HepG2 (cell line): ENCODE data around the gene SPAG9. TPM values are rescaled to one million over a fixed set of nuclear protein-coding genes. Genes with fewer than 3 reads are reported as not detected.

Experiments used
- ARID2 ChIP-seq: sonication (generic); formaldehyde crosslinking; IDR thresholded peaks from 2 replicates; pipeline ENCODE4 v1.8.1; 2022; ENCODE audit warnings: mild to moderate bottlenecking, missing genetic modification reagents, borderline replicate concordance
- ATF1 ChIP-seq: IDR thresholded peaks from 2 replicates; pipeline ENCODE4 v1.6.1; 2016; ENCODE audit warnings: mild to moderate bottlenecking, control low read depth
- ATF3 ChIP-seq: sonication (generic); formaldehyde crosslinking; IDR thresholded peaks from 2 replicates; pipeline ENCODE4 v1.4.0; 2020; ENCODE audit warnings: missing genetic modification reagents
- CREM ChIP-seq, 2 experiments: sonication (generic) in 1 of 2; formaldehyde crosslinking in 1 of 2; IDR thresholded peaks; 2 replicates each; pipeline versions ENCODE4 v1.4.0 to v1.6.1; 2016 to 2020; ENCODE audit warnings: antibody characterized with exemption in 1 of 2, mild to moderate bottlenecking in 1 of 2, missing genetic modification reagents in 1 of 2
- DNMT1 ChIP-seq: sonication (generic); formaldehyde crosslinking; IDR thresholded peaks from 2 replicates; pipeline ENCODE4 v1.5.1; 2020; ENCODE audit warnings: mild to moderate bottlenecking, missing genetic modification reagents
- ELK4 ChIP-seq: sonication (generic); formaldehyde crosslinking; IDR thresholded peaks from 2 replicates; pipeline ENCODE4 v1.9.0; 2021; ENCODE audit warnings: missing genetic modification reagents, borderline replicate concordance
- HCFC1 ChIP-seq: fragments of 150-350 bp; IDR thresholded peaks from 2 replicates; pipeline ENCODE4 v1.6.1; 2014; ENCODE audit warnings: low read depth, low read length
- ISL2 ChIP-seq: sonication (generic); formaldehyde crosslinking; IDR thresholded peaks from 2 replicates; pipeline ENCODE4 v1.5.0; 2020; ENCODE audit warnings: missing genetic modification reagents
- KDM5B ChIP-seq: sonication (generic); formaldehyde crosslinking; IDR thresholded peaks from 2 replicates; pipeline ENCODE4 v1.4.0; 2020; ENCODE audit warnings: missing genetic modification reagents, mild to moderate bottlenecking, borderline replicate concordance
- MAFF ChIP-seq: IDR thresholded peaks from 2 replicates; pipeline ENCODE4 v1.6.1; 2011; ENCODE audit warnings: low read depth, low read length, improper control_type of control experiment
- MAX ChIP-seq: IDR thresholded peaks from 2 replicates; pipeline ENCODE4 v1.6.1; 2012; ENCODE audit warnings: inconsistent platforms
- NFKB2 ChIP-seq: sonication (generic); formaldehyde crosslinking; IDR thresholded peaks from 2 replicates; pipeline ENCODE4 v1.4.0; 2020; ENCODE audit warnings: missing genetic modification reagents, borderline replicate concordance
- NFYB ChIP-seq: sonication (generic); formaldehyde crosslinking; IDR thresholded peaks from 2 replicates; pipeline ENCODE4 v1.4.0; 2020; ENCODE audit warnings: missing genetic modification reagents
- PHF8 ChIP-seq: sonication (generic); formaldehyde crosslinking; IDR thresholded peaks from 2 replicates; pipeline ENCODE4 v1.5.0; 2020; ENCODE audit warnings: missing genetic modification reagents
- RAD21 ChIP-seq: fragments of 450-650 bp; formaldehyde crosslinking; IDR thresholded peaks from 2 replicates; pipeline ENCODE4 v1.5.0; 2020; ENCODE audit warnings: mild to moderate bottlenecking
- REPIN1 ChIP-seq: sonication (generic); formaldehyde crosslinking; IDR thresholded peaks from 2 replicates; pipeline ENCODE4 v1.8.0; 2022; ENCODE audit warnings: missing genetic modification reagents, low read depth, mild to moderate bottlenecking, borderline replicate concordance
- TAF1 ChIP-seq: sonication (generic); formaldehyde crosslinking; IDR thresholded peaks from 2 replicates; pipeline ENCODE4 v1.4.0; 2020; ENCODE audit warnings: missing genetic modification reagents
- TFDP2 ChIP-seq: sonication (generic); formaldehyde crosslinking; IDR thresholded peaks from 2 replicates; pipeline ENCODE4 v1.4.0; 2020; ENCODE audit warnings: missing genetic modification reagents
- TOE1 ChIP-seq: sonication (generic); formaldehyde crosslinking; IDR thresholded peaks from 2 replicates; pipeline ENCODE4 v1.4.0; 2020; ENCODE audit warnings: mild to moderate bottlenecking, missing genetic modification reagents
- ZNF230 ChIP-seq: sonication (generic); formaldehyde crosslinking; IDR thresholded peaks from 2 replicates; pipeline ENCODE4 v1.4.0; 2020; ENCODE audit warnings: mild to moderate bottlenecking, missing genetic modification reagents
- ZNF557 ChIP-seq: sonication (generic); formaldehyde crosslinking; IDR thresholded peaks from 2 replicates; pipeline ENCODE4 v1.4.0; 2020; ENCODE audit warnings: missing genetic modification reagents
- ZNF720 ChIP-seq: sonication (generic); formaldehyde crosslinking; IDR thresholded peaks from 2 replicates; pipeline ENCODE4 v1.4.0; 2020; ENCODE audit warnings: missing genetic modification reagents
- ZNF792 ChIP-seq: IDR thresholded peaks from 2 replicates; pipeline ENCODE4 v1.6.1; 2016
- polyA plus RNA-seq, 8 experiments: library from polyadenylated mRNA; depleted of rRNA in 3 of 8; stranded (reverse) in 7 of 8; unstranded in 1 of 8; fragments of >200 nt; fragmentation: Illumina TruSeq in 4 of 8; extraction: Trizol in 4 of 8; gene quantifications; 2 replicates each; pipeline versions ENCODE4 v1.2.1 to v1.2.3, GENCODE V29; 2011 to 2016; ENCODE audit warnings: low read depth in 4 of 8, missing spikeins in 1 of 8, mixed read lengths in 1 of 8; ENCODE audit not compliant: insufficient read depth in 1 of 8
- total RNA-seq, 5 experiments: library from RNA; depleted of rRNA; stranded (reverse); fragments of >200 nt; fragmentation: Illumina TruSeq; extraction: Trizol; gene quantifications; 2 replicates each; pipeline ENCODE4 v1.2.3, GENCODE V29; 2016; ENCODE audit warnings: low read depth in 1 of 5
- TF ChIP-seq, protein P1 (sequence below): sonication (generic); formaldehyde crosslinking; IDR thresholded peaks from 2 replicates; pipeline ENCODE4 v1.8.0; 2022; ENCODE audit warnings: mild to moderate bottlenecking, missing genetic modification reagents, borderline replicate concordance
- TF ChIP-seq, protein P2 (sequence below): conservative IDR thresholded peaks from 2 replicates; pipeline ENCODE4 v1.6.1; 2018; ENCODE audit warnings: missing genetic modification reagents

Gene SPAG9
- total and polyA plus RNA-seq, 2 of the 13 experiments (the other 11 are each of a cell fraction or from before 2014, with no cell fraction given), result 43.2 to 78.6 TPM

GRCh38 chr17:51166198-51166986 lies 45.7 kb upstream of the SPAG9 start, which contains the start of gene NME2 (continued):
- TF ChIP-seq DNMT1 (CRISPR knock-in tag) (peak; percentile 88; the same call in 1 of the 2 replicates), ZNF720 (CRISPR knock-in tag) (no peak), ATF3 (CRISPR knock-in tag) (no peak), ATF1 (no peak), MAFF (no peak), PHF8 (CRISPR knock-in tag) (peak; percentile 92), ARID2 (CRISPR knock-in tag) (no peak), TFDP2 (CRISPR knock-in tag) (peak; percentile 51; the same call in 1 of the 2 replicates), CREM (IDR thresholded peaks at IDR 0.05) (no peak), CREM (CRISPR knock-in tag; IDR thresholded peaks at IDR 0.05) (no peak), TOE1 (CRISPR knock-in tag) (no peak), ZNF557 (CRISPR knock-in tag) (no peak), RAD21 (CRISPR knock-in tag) (peak; percentile 42; the same call in 1 of the 2 replicates), TAF1 (CRISPR knock-in tag) (peak; percentile 88), REPIN1 (CRISPR knock-in tag) (no peak), KDM5B (CRISPR knock-in tag) (no peak), MAX (peak; percentile 96), ELK4 (CRISPR knock-in tag) (no peak), NFYB (CRISPR knock-in tag) (no peak), NFKB2 (peak; percentile 84; the same call in 1 of the 2 replicates), ISL2 (CRISPR knock-in tag) (peak; percentile 18; the same call in 1 of the 2 replicates), HCFC1 (no peak), ZNF792 (CRISPR knock-in tag) (no peak; the same call in 1 of the 2 replicates), ZNF230 (CRISPR knock-in tag) (no peak; the same call in 1 of the 2 replicates)
- TF ChIP-seq, protein P1, sequence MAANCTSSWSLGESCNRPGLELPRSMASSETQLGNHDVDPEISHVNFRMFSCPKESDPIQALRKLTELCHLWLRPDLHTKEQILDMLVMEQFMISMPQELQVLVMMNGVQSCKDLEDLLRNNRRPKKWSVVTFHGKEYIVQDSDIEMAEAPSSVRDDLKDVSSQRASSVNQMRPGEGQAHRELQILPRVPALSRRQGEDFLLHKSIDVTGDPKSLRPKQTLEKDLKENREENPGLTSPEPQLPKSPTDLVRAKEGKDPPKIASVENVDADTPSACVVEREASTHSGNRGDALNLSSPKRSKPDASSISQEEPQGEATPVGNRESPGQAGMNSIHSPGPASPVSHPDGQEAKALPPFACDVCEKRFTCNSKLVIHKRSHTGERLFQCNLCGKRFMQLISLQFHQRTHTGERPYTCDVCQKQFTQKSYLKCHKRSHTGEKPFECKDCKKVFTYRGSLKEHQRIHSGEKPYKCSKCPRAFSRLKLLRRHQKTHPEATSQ (CRISPR knock-in tag), result no peak
- TF ChIP-seq, protein P2, sequence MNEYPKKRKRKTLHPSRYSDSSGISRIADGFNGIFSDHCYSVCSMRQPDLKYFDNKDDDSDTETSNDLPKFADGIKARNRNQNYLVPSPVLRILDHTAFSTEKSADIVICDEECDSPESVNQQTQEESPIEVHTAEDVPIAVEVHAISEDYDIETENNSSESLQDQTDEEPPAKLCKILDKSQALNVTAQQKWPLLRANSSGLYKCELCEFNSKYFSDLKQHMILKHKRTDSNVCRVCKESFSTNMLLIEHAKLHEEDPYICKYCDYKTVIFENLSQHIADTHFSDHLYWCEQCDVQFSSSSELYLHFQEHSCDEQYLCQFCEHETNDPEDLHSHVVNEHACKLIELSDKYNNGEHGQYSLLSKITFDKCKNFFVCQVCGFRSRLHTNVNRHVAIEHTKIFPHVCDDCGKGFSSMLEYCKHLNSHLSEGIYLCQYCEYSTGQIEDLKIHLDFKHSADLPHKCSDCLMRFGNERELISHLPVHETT, result peak; percentile 87
